GM19452 (cell line): ENCODE data around the gene STAM.
"Not testable (repeated sequence)": the region's sequence is repeated elsewhere in the genome, so short reads cannot be mapped to it uniquely, and the experiment has no call there.

Experiments used
- ATAC-seq: cut with Tn5 transposase; IDR thresholded peaks from one replicate; pipeline ENCODE4 v1.9.1; 2021; ENCODE audit not compliant: unreplicated experiment

Gene STAM

DNA sequence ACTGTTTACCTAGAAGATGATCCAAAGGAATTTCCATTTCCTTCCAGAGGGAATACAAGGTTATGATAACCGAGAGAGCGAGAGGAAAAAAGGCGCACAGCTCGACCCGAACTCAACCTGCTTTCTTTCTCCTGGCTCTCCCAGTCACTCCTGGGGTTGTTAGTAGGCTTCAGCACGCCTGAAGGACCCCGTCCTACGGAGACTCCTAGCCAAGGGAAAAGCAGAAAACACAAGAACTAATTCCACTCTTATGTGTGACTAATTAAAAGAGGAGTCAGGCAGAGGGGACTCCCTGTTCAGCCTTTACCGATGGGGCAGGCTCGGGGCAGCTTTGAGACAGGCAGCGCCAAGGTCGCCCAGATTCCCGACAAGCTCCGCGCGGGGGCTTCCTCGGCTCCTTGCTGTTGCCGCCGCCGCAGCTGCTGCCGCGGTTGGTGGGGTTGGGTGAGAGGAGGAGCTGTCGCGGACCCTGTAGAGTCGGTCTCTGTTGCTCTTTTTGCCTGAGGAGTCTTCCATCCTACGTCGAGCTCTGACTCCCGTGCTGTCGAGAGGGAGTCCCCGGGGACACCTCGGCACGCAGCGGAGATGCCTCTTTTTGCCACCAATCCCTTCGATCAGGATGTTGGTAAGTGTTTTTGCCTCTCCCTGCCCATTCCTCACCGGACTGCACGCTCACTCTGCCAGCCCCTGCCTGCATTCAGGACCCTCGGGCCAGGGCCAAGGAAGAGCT, at the start of gene STAM:
Gene STAM, plus strand, starts transcription at position 397 of the 730 bp plus-strand sequence. Its CDS starts 189 bp downstream, at position 586.
- ATAC-seq: peak; percentile 81

DNA sequence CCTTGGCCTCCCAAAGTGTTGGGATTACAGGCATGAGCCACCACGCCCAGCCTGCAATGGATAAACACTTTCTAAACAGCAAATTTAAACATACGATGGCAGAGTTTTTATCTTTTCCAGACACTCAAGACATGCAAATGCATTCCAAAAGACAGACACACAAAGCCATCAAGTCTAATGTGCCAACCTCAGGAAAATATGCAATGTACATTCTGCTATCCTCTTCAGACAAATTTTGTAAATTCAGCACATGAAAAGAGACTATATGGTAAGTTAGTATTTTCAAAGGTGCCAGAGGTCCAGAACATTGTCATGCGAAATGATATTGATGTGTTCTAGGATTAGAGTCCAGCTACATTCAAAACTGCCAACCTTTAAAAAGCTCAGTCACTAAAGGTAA, 46.6 kb upstream of the STAM start:
- ATAC-seq: no peak

DNA sequence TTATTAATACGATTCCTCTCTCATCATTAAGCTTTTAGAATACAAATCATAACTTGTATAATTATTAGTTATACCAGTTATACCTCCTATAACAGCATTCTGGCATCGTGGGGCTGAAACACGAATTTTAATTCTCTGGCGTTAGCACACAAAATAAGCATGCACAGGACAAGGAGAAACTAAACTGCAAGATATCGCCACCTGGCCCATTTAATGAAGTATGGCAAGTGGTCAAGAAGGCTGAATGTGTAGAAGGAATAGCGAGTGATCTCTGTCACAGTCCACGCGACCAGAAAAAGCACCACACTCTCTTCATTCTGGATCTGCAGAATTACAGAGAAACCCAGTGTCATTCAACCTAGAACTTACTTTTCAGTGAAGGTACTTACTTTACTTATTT, 44.9 kb upstream of the STAM start:
- ATAC-seq: no peak

DNA sequence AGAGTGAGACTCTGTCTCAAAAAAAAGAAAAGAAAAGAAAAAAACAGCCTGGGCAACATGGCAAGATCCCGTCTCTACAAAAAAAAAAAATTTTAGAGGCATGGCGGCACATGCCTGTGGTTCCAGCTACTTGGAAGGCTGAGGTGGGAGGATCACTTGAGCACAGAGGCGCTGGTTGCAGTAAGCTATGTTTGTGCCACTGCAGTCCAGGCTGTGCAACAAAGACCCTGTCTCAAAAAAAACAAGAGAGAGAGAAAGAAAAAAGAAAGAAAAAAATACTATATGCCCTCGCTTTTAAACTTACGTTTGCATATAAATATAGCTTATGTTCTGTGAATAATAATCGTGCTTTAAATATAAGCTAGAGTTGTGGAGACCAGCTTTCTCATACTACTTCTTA, 38.0 kb upstream of the STAM start:
- ATAC-seq: no peak

DNA sequence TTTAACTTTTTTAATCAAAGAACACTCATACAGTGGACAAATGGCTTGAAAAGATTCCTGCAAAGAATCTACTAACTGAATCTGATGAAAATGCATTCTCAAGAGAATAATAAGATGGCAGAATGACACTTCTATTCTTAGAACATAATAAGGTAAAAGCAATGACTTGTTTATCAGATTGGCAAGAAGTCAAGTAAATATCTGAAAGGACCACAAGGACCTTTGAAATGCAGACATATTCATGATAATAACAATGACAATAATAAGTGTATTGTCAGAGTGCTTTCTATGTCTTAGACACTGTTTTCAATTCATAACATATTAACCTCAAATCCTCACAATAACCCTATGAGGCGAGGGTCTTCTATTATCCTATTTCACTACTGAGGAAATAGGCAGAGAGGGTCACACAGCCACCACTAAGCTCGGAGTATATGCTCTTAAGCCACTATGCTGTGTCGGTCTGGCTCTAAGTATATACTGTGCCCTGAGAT, 37.4 kb upstream of the STAM start:
- ATAC-seq: no peak

DNA sequence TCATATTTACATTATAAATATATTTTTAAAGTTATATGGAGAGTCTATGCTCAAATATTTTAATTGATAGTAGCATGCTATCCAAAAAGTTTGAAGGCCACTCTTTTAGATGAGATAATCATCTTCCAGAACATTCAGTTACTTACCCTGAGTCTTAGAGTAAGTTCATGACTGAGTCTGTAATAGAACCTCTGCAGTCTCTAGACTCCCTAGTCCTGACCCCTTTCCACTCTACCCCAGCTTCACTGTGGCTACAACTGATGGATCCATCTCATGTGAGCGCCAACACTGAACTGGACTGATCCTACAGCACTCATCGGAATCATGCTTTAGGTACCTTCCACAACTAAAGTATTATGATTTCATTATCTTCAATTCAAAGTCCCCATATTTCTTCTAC, 36.9 kb upstream of the STAM start:
- ATAC-seq: no peak

DNA sequence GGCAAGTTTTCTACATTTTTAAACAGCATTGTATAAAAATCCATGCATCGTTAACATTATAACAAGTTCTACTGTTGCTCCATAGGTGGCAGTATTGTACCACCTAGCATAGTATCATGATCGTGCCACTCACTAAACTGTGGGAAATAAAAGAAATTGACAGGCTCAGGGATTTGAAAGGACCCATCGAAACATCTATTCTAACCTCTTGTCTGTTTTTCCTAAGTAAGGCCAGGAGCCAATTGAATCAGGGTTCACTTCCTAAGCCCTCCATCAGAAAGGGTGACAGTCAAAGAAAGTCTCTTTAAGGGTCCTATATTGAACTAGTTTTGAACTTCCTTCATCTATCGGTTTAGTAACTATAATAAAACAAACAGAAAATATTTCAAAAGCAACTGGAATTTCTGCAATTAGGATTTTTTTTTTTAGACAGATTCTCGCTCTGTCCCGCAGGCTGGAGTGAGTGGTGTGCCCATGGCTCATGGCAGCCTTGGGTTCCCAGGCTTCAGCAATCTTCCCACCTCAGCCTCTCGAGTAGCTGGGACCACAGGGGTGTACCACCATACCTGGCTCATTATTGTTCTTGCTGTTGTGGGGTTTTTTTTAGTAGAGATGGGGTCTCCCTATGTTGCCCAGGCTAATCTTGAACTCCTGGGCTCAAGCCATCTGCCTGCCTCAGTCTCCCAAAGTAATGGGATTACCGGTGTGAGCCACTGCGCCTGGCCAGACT, 36.2 kb upstream of the STAM start:
- peak; percentile 87 for ATAC-seq

DNA sequence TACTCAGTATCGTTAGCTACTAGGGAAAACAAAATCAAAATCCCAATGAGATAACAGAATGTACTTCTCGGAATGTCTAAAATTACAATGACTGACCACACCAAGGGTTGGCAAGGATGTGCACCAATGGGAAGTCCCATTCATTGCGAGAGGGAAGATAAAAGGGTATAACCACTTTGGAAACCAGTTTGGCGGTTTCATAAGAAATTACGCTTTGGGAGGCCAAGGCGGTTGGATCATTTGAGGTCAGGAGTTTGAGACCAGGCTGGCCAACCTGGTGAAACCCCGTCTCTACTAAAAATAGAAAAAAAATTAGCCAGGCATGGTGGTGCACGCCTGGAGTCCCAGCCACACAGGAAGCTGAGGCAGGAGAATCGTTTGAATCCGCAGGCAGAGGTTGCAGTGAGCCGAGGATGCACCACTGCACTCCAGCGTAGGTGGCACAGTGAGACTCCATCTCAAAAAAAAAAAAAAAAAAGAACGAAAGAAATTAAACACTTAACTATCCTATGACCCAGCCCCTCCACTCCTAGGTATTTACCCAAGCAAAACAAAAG, 34.4 kb upstream of the STAM start:
- ATAC-seq: no peak

DNA sequence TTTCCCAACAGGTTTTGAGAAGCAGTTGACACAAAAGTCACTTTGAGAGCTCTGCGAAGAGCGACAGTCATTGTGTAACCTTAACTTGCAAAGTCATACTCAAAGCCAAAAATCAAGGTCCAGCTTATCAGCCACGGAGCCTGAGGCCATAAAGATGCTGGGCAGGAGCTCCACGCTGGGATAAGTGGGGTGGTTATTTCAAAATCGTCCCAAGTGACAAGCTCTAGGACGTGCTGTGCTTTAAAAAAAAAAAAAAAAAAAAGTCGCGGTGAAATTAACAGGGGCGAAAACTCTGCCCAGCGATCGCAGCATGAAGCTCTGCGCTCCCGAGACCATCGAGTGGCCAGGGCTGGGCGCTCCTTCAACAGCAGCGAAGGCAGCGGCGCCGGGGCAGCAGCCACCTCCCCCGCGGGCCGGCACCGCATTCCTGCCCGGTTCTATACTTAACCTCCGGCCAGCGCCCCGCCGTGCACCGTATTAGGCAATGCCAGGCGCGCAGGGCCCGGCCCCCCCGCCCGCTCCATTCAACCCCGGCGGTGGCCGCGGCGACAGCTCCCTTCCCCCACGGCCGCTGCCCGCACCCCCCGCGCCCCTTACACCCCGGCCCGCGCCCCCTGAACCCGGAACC, 27.4 kb upstream of the STAM start:
- peak; percentile 41 for ATAC-seq

DNA sequence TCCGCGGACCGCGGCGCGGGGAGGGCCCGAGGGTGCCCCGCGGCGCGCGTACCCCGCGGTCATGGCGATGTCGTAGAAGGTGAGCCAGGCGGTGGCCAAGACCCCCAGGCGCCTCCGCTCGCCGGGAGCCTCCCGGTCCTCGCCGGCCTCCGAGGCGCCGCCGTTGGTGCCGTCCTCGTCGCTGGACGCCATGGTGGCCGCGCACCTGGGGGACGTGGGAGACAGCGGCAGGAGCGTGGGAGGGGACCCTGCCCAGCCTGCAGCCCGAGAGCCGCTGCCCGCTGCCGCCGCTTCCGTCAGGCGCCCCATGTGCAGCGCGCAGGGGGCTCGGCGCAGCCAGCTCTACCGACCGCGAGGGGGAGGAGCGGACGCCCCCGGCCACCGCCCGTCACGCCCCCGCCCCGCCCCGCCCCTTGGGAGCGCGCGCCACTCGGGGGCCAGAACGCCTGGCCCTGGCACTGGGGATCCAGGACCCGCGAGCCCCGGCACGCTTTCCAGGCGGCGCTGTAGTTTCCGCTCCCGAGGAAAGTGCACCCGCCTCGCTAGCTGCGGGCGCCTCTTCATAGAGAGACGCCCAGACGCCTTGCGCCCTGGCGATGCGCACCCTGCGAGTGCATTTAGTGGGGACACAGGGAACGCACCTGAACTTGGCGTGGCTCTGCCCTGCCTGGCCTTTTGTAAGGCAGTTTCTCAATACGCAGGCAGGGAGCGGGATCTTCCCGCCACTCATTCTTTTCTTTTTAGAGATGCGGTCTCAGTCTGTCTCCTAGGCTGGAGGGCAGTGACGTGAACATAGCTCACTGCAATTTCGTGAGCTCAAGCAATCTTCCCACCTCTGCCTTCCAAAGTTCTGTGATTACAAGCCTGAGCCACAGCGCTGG, 26.7 kb upstream of the STAM start, which contains the start of gene HACD1:
Gene HACD1, minus strand, starts transcription at position 344 of the 881 bp plus-strand sequence. Its CDS starts 35 bp downstream, at position 309.
- ATAC-seq: peak; percentile 62

DNA sequence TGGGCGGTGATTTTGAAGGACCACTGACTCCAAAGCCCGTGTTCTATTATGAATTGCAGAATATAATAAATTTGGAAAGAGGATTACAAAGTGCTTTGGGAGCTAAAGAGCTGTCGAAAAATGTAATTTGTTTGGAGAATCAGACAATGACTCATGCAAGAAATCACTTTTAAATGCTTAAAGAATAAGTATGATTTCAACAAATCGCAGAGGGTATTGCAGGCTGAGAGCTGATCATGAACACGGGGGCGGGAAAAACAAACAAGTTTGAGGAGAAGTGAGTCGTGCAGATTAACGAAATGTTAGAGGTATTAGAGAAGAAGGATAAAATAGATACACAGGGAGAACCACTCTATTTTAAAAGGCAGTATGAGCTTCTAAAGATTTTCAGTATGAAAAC, 21.9 kb upstream of the STAM start:
- ATAC-seq: no peak

DNA sequence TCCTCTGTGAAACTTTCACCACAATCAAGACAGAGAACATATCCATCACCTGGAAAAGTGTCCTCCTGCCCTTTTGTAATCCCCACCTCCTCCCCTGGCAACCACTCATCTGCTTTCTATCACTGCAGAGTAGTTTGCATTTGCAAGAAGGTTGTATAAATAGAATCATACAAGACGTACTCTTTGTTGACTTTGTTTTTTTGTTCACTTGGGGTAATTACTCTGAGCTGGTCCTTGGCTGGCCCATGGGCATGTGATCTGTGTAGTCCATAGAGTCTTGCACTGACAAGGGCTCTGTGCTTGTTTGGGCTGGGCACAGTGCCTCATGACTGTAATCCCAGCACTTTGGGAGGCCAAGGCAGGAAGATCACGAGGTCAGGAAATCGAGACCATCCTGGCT, 19.0 kb upstream of the STAM start:
- no peak for ATAC-seq

DNA sequence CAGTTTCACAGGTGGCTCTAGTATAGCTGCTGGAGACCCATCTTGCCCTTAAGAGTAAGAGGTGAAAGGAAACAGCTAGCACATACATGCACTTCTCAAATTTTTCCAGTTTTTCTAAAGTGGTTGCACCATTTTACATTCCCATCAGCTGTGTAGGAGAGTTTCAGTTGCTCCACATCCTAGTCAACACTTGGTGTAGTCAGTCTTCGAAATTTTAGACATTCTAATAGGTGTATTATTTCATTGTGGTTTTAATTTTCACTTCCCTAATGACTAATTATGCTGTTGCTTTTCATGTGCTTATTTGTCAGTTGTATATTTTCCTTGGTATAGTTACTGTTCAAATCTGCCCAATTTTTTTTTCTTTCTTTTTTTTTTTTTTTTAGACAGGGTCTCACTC, 17.3 kb upstream of the STAM start:
- no peak for ATAC-seq

DNA sequence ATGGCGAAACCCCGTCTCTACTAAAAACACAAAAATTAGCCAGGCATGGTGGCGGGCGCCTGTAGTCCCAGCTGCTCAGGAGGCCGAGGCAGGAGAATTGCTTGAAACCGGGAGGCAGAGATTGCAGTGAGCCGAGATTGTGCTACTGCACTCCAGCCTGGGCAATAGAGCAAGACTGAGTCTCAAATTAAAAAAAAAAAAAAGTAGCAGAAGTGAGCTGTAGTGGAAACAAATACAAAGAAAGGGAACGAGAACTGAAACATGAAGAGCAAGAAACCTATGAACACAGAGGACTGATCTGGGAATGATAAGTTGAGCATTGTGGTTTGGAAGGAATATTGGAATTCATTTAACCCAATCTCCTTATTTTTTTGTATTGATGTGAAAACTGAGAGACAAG, 11.4 kb upstream of the STAM start:
- not testable (repeated sequence) for ATAC-seq

DNA sequence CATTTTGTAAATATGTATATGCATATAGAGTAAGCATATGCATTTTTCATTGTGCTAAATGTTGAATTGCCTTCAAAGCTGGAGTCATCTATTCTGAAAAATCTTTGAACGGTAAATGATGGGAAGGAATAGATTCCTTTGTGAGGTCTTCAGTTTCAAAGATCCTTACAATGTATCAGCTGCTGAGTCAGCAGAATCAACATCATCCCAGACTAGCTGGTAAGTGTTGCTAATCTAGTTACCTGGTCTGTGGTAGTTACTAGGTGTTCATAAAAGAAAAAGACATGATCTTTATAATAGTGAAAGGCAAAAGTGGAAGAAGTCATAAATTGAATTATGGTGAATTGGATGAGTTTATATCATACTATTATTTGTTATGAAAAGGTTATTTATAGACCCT, 10.6 kb upstream of the STAM start:
- no peak for ATAC-seq

DNA sequence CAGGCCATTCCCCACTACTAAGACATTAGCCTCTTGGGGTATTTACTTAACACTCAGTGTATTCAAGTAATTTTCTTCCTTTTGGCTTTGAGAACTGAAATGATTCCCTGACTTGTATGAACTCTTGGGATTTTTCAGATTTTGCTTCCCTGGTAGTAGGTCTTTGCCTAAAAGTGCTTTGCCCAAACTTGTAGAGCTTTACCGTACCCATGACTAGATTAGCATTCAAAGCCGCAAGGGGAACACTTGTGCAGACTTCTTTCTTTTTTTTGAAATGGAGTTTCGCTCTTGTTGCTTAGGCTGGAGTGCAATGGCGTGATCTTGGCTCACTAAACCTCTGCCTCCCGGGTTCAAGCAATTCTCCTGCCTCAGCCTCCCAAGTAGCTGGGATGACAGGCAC, 6.1 kb upstream of the STAM start:
- no peak for ATAC-seq

DNA sequence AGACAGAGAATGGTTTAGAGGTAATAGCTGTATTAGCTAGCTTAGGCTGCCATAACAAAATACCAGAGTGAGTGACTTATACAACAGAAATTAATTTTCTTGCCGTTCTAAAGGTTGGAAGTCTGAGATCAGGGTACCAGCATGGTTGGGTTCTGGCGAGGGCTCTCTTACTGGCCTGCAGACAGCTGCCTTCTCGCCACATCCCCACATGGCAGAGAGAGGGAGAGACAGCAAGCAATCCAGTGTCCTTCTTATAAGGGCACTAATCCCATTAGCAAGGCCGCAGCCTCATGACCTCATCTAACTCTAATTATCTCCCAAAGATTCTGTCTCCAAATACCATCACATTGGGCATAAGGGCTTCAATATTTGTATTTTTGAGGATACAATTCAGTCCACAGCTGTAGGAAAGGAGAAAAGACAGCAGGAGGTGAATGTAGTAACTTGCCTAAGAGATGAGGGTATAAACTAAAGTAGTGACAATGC, 3.6 kb upstream of the STAM start:
- no peak for ATAC-seq

DNA sequence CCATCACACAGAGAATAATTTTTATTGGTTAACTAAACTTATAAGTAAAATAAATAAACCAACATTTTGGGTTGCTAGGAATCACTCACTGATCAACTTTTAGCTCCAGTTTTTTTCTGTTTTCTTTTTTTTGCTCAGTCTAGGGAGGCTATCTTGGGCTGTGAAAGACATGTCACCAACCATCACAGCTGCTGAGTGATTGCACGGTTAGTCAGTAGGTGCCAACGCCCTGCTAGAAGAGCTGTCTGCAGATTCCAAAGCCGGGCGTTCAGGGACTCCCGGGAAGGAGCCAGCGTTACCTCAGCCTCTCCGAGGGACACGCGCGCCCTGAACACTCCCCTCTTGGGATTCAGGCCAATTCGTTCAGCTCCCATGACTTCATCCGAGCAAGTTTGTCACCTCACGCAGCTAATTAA, 604 bp upstream of the STAM start:
- ATAC-seq: peak; percentile 24

DNA sequence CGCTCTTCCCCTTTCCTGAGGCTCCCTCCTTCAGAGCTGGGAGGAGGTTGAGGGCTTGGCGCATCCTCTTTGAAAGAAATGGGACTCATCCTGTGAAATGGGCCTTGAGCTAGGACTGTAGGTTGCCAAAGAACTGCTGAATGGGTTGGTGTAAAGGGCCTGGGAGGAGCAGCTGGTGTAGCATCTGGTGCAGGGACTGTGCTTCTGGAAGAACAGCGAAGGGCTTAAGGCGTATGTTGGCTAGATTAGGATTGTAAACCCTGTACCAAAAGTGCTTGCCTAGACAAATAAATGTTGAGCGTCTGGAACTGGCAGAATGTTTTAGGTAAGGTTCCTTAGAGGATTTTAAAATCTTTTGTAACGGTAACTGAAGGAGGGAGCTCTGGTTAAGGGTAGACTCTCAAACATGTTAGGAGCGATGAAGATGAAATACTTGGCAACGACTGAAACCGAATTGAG, 563 bp downstream of the STAM start:
- ATAC-seq: peak; percentile 17

DNA sequence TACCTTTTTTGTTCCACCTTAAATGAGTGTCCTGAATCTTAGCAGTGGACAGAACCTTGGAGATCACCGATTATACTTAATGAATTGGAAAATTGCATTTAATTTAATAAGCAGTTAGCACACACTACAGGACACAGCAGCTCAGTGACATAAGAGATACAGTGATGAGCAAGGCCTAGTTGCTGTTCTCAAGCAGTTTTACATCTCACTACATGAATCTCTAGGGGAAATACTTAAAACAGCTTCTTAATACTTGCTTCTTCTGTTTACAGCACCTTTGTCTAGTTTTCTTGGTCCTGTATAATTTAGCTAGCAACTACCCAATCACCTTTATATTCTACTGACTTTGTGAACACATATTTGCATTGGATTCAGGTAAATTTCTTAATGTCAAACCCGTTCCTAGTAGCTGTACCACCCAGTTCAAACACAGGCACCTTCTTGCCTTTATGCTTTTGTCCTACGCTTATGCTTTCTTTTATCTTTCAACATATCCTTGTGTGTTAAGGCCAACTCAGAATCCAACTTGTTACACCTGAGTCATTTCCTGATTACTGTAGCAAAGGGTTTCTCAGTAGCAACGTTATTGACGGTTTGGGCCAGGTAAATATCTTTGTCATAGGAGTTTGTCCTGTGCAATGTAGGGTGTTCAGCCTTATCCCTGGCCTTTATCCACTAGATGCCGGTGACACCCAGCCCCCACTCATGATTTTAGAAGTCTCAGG, 1.8 kb downstream of the STAM start:
- ATAC-seq: no peak
